ENCODE measurements around the gene XPO5. TPM values are rescaled to one million over a fixed set of nuclear protein-coding genes. Genes with fewer than 3 reads are reported as not detected.

The XPO5 gene
- total RNA-seq, 6 experiments from 2014 or later, result 11.3 to 16.3 (median 12.6) TPM

GRCh38 chr6:43497129-43497396 lies 78.8 kb downstream of the XPO5 start:
- Histone ChIP-seq H3K27me3 (no peaks in the 10 kb centered on the region), H3K36me3 (peaks cover 0 to 30% (median 5%) of the 10 kb centered on the region in 4 donors), H3K4me1 (peaks cover 0 to 23% (median 11%) of the 10 kb centered on the region in 4 donors), H3K4me3 (no peak overlapping the region), H3K27ac (no peak overlapping the region), H3K9me3 (no peaks in the 10 kb centered on the region)
- intact Hi-C loops (cut with DNase I), result no loop called here
- DNase-seq (no peak), ATAC-seq (no peak)
- TF ChIP-seq CTCF (IDR thresholded peaks at IDR 0.05) (no peak), POLR2A (IDR thresholded peaks at IDR 0.05) (no peak)
- 87% methylated on average over 4 of the region's 6 CpGs for WGBS (ENCODE audit: insufficient coverage, low coverage, low lambda C conversion rate, missing lambda C conversion rate)

DNA sequence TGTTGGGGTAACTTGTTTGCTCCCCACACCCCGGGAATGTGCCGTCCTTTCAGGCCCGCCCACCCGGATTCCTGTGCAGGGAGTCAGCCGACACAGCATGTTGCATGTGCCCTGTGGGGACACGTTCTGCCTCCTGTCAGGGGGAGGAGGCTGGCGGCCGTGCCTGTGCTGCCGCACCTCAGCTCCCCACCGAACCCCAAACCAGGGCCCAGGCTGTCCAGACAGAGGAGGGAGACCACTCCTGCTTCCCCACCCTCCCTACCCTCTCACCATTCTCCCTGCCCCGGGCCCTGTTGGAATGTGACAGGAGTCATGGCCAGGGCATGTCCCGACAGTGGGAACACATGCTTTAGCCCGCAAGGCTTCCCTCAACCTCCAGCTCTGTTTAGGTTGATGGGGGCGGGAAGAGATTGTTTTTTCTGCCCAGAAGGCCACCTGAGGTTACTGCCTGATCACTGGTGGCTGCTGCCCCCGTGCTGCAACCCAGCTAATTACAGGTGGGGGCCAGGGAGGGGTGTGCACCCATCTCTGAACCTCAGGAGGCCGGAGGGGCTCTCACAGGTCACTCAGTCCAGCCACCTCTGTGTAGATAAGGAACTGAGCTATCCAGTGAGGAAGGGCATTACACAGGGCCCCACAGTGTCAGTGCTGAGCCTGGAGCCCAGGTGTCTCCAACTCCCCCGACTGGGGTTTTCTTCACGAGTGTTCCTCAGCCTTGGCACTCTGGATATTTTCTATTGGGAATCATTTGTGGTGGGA lies 79.3 kb downstream of the XPO5 start:
- H3K27ac ChIP-seq, result no peak overlapping the region
- WGBS (ENCODE audit: insufficient coverage, low coverage, low lambda C conversion rate, missing lambda C conversion rate), result 40% methylated on average over 3 of the region's 18 CpGs
- TF ChIP-seq CTCF (IDR thresholded peaks at IDR 0.05) (peak; percentile 41 to 53 (median 44)), POLR2A (IDR thresholded peaks at IDR 0.05) (no peak)
- intact Hi-C loops (cut with DNase I), result no loop called here
- DNase-seq, result no peak
- peaks cover 0 to 23% (median 11%) of the 10 kb centered on the region in 4 donors for H3K4me1 ChIP-seq
- no peak overlapping the region for H3K4me3 ChIP-seq
- no peaks in the 10 kb centered on the region for H3K9me3 ChIP-seq
- peak; percentile 12 to 45 (median 28) for ATAC-seq
- H3K27me3 ChIP-seq, result no peaks in the 10 kb centered on the region
- peaks cover 0 to 30% (median 4%) of the 10 kb centered on the region in 4 donors for H3K36me3 ChIP-seq

- 100% methylated on average over 2 of the region's 4 CpGs for WGBS (ENCODE audit: insufficient coverage, low coverage, low lambda C conversion rate, missing lambda C conversion rate)
- Histone ChIP-seq H3K27ac (no peak overlapping the region), H3K4me1 (peaks cover 0 to 23% (median 11%) of the 10 kb centered on the region in 4 donors), H3K27me3 (no peaks in the 10 kb centered on the region), H3K9me3 (no peaks in the 10 kb centered on the region), H3K4me3 (no peak overlapping the region), H3K36me3 (peaks cover 0 to 20% (median 2%) of the 10 kb centered on the region in 4 donors)
- ATAC-seq, result no peak
- no peak for TF ChIP-seq POLR2A (IDR thresholded peaks at IDR 0.05)
- no peak for TF ChIP-seq CTCF (IDR thresholded peaks at IDR 0.05)
- no peak for DNase-seq
- intact Hi-C loops (cut with DNase I), result no loop called here
Measured at GRCh38 chr6:43495409-43495941, 80.4 kb downstream of the XPO5 start.

DNA sequence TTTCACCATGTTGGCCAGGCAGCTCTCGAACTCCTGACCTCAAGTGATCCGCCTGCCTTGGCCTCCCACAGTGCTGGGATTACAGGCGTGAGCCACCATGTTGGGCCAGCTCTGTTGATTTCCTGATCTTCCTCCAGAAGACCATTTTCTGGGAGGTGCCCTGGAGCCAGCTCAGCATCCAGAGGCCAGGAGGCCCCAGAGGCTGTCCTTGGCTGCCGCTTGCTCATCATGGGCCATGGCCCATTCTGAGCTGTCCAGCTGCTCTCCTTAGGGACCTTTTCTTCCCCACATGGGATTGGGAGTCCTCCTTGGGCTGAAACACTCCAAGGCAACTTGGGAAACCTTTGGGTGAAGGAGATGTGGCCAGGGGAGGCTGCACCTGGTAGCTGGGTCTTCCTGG lies 81.1 kb downstream of the XPO5 start:
- intact Hi-C loops (cut with DNase I), result no loop called here
- no CpG with 5 or more reads among the region's 4 CpGs for WGBS (ENCODE audit: insufficient coverage, low coverage, low lambda C conversion rate, missing lambda C conversion rate)
- H3K27ac ChIP-seq, result no peak overlapping the region
- no peaks in the 10 kb centered on the region for H3K9me3 ChIP-seq
- H3K4me1 ChIP-seq, result peaks cover 0 to 21% (median 9%) of the 10 kb centered on the region in 4 donors
- no peak overlapping the region for H3K4me3 ChIP-seq
- no peaks in the 10 kb centered on the region for H3K27me3 ChIP-seq
- TF ChIP-seq CTCF (IDR thresholded peaks at IDR 0.05) (no peak), POLR2A (IDR thresholded peaks at IDR 0.05) (no peak)
- ATAC-seq, result no peak
- H3K36me3 ChIP-seq, result peaks cover 0 to 13% (median 0%) of the 10 kb centered on the region in 4 donors
- no peak for DNase-seq

All from right lobe of liver (tissue), 6 donors.